ENCODE measurements around the gene DDX59.

DDX59 gene

DNA sequence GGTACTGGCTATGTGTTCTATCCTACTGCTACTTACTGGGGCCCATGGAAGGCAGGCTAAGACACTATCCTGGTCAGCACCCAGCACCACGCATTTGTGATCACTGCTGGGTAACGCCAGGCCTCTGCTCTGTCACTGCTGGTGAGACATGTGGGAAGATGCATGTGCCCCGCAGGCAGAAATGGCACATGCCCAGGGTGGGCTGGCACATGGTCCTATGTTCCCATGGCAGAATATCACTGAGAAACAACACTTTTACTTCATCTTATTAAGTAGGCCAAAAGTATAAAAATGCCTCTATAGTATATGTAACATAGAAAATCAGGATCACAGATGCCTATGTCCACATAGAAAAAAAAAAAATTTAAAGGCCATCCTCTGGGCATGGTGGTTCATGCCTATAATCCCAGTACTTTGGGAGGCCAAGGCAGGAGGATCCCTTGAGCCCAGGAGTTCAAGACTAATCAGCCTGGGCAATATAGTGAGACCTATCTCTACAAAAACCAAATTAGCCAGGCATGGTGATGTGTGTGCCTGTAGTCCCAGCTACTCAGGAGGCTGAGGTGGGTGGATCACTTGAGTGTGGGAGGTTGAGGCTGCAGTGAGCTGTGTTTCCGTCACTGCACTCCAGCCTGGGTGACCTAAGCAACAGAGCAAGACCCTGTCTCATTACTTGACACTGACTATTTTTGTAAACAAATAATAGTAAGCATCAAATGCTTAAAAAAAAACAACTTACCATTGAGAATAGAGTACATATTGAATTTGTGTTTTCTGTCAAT lies 11.5 kb downstream of the DDX59 start:
- Histone ChIP-seq H3K27me3 (replicated peaks) (no peaks in the 10 kb centered on the region), H3K4me3 (ENCODE audit: low read depth, low read length) (no peak overlapping the region), H3K36me3 (replicated peaks) (peaks cover 17% of the 10 kb centered on the region), H3K27ac (no peak overlapping the region)
- in situ Hi-C loops (cut with HindIII; ENCODE audit: low pct_ligation_motif_present, low sequenced_read_pairs), result no loop called here
- TF ChIP-seq, protein P1, sequence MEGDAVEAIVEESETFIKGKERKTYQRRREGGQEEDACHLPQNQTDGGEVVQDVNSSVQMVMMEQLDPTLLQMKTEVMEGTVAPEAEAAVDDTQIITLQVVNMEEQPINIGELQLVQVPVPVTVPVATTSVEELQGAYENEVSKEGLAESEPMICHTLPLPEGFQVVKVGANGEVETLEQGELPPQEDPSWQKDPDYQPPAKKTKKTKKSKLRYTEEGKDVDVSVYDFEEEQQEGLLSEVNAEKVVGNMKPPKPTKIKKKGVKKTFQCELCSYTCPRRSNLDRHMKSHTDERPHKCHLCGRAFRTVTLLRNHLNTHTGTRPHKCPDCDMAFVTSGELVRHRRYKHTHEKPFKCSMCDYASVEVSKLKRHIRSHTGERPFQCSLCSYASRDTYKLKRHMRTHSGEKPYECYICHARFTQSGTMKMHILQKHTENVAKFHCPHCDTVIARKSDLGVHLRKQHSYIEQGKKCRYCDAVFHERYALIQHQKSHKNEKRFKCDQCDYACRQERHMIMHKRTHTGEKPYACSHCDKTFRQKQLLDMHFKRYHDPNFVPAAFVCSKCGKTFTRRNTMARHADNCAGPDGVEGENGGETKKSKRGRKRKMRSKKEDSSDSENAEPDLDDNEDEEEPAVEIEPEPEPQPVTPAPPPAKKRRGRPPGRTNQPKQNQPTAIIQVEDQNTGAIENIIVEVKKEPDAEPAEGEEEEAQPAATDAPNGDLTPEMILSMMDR (IDR thresholded peaks at IDR 0.05; ENCODE audit: low read depth, low read length, missing control alignments), result no peak
- no peak for DNase-seq

DNA sequence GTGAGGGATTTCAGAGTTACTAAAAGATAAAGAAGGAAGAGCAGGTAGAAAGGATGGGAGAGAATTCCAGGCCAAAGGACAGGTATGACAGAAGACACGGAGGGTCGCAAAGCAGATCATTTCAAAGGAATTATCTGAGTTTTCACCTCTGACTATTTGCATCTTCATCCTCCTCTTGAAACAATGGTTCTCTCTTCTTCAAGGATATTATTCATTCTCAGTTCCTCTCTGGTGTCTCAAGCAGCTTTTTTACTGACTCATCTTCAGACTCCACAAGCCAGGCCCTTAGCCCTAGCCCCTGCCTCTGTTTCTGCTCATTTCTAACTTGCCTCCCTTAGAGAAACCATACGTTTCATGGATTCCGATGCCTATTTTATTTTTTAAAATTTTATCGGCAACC lies 15.0 kb downstream of the DDX59 start:
- Histone ChIP-seq H3K4me3 (ENCODE audit: low read depth, low read length) (no peak overlapping the region), H3K27me3 (replicated peaks) (no peaks in the 10 kb centered on the region), H3K36me3 (replicated peaks) (peaks cover 13% of the 10 kb centered on the region), H3K27ac (no peak overlapping the region)
- DNase-seq, result no peak
- in situ Hi-C loops (cut with HindIII; ENCODE audit: low pct_ligation_motif_present, low sequenced_read_pairs), result no loop called here
- TF ChIP-seq, protein P1 (IDR thresholded peaks at IDR 0.05; ENCODE audit: low read depth, low read length, missing control alignments), result no peak

DNA sequence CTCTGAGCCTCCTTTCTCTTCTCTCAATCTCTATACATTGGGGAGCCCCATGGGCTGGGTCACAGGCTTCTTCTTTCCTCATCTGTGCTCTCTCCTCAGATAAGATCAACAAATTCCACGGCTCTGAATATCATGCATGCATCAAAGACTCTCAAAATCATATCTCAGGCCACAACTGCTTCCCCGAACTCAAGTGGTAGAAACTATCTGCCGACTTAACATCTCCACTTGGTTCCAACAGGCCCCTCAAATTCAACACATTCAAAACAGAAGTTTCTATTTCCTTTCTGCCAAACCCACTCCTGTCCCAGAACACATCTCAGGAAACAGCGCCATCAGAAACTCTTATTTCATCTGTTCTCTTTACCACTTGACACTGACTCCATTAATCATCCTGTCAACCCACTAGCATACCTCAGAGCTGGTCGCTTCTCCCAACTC lies 16.7 kb downstream of the DDX59 start:
- DNase-seq, result no peak
- H3K36me3 ChIP-seq (replicated peaks), result peaks cover 6% of the 10 kb centered on the region
- no peak overlapping the region for H3K4me3 ChIP-seq (ENCODE audit: low read depth, low read length)
- no peaks in the 10 kb centered on the region for H3K27me3 ChIP-seq (replicated peaks)
- no peak overlapping the region for H3K27ac ChIP-seq
- TF ChIP-seq, protein P1 (IDR thresholded peaks at IDR 0.05; ENCODE audit: low read depth, low read length, missing control alignments), result no peak
- in situ Hi-C loops (cut with HindIII; ENCODE audit: low pct_ligation_motif_present, low sequenced_read_pairs), result no loop called here

DNA sequence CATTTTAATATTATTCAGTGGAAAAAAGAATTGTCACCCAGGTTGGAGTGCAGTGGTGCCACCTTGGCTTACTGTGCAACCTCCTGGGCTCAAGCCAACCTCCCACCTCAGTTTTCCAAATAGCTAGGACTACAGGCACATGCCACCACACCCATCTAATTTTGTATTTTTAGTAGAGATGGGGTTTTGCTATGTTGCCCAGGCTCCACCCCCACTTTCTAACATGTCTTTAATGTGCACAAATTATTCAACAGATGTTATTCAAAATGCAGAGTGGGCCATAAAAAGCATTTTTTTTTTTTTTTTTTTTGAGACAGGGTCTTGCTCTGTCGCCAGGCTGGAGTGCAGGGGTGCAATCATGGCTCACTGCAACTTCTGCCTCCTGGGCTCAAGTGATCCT lies 17.3 kb downstream of the DDX59 start:
- Histone ChIP-seq H3K27me3 (replicated peaks) (no peaks in the 10 kb centered on the region), H3K36me3 (replicated peaks) (peaks cover 6% of the 10 kb centered on the region), H3K4me3 (ENCODE audit: low read depth, low read length) (no peak overlapping the region), H3K27ac (no peak overlapping the region)
- TF ChIP-seq, protein P1 (IDR thresholded peaks at IDR 0.05; ENCODE audit: low read depth, low read length, missing control alignments), result no peak
- in situ Hi-C loops (cut with HindIII; ENCODE audit: low pct_ligation_motif_present, low sequenced_read_pairs), result no loop called here
- DNase-seq, result no peak

DNA sequence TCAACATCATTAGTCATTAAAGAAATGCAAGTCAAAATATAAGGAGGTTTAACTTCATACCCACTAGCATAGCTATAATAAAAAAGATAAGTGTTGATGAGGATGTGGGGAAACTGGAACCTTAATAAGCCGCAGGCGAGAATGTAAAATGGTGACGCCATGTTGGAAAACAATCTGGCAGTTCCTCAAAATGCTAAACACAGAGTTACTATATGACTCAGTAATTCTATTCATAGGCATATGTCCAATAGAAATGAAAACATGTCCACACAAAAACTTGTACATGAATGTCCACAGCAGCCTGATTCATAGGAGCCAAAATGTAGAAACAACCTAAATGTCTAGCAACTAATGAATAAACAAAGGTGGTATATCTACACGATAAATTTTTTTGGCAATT lies 23.2 kb downstream of the DDX59 start:
- Histone ChIP-seq H3K27ac (no peak overlapping the region), H3K27me3 (replicated peaks) (no peaks in the 10 kb centered on the region), H3K4me3 (ENCODE audit: low read depth, low read length) (no peak overlapping the region), H3K36me3 (replicated peaks) (peaks cover 2% of the 10 kb centered on the region)
- in situ Hi-C loops (cut with HindIII; ENCODE audit: low pct_ligation_motif_present, low sequenced_read_pairs), result no loop called here
- TF ChIP-seq, protein P1 (IDR thresholded peaks at IDR 0.05; ENCODE audit: low read depth, low read length, missing control alignments), result no peak
- no peak for DNase-seq

DNA sequence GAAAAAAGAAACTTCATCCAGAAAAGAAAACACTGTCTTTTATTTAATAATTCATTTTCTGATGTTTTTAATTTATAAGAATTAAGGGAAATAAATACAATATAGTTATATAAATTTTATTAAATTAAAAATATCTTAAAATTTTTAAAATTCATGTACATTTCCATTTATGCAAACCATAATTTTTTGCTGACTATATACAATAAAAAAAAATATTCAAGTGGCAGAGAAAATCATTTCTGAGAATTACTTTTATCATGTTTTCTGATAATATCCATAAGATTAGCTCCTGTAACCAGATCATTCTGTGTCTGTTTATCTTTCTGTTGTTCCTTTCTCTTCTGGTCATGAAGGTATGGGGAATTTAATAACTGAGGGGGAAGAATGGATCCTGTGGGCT lies 25.7 kb downstream of the DDX59 start:
- Histone ChIP-seq H3K27me3 (replicated peaks) (no peaks in the 10 kb centered on the region), H3K4me3 (ENCODE audit: low read depth, low read length) (no peak overlapping the region), H3K36me3 (replicated peaks) (peaks cover 2% of the 10 kb centered on the region), H3K27ac (no peak overlapping the region)
- in situ Hi-C loops (cut with HindIII; ENCODE audit: low pct_ligation_motif_present, low sequenced_read_pairs), result no loop called here
- no peak for DNase-seq
- TF ChIP-seq, protein P1 (IDR thresholded peaks at IDR 0.05; ENCODE audit: low read depth, low read length, missing control alignments), result no peak
